Fibroblast of skin of scalp (primary cell): Measurements from ENCODE around the gene MEG3.
A peak's percentile ranks its signal among the peaks of the same experiment; 100 is the strongest.

Experiments
- DNase-seq: peaks from one replicate; pipeline ENCODE4 v3.0.0-alpha.2; 2013

MEG3 gene

DNA sequence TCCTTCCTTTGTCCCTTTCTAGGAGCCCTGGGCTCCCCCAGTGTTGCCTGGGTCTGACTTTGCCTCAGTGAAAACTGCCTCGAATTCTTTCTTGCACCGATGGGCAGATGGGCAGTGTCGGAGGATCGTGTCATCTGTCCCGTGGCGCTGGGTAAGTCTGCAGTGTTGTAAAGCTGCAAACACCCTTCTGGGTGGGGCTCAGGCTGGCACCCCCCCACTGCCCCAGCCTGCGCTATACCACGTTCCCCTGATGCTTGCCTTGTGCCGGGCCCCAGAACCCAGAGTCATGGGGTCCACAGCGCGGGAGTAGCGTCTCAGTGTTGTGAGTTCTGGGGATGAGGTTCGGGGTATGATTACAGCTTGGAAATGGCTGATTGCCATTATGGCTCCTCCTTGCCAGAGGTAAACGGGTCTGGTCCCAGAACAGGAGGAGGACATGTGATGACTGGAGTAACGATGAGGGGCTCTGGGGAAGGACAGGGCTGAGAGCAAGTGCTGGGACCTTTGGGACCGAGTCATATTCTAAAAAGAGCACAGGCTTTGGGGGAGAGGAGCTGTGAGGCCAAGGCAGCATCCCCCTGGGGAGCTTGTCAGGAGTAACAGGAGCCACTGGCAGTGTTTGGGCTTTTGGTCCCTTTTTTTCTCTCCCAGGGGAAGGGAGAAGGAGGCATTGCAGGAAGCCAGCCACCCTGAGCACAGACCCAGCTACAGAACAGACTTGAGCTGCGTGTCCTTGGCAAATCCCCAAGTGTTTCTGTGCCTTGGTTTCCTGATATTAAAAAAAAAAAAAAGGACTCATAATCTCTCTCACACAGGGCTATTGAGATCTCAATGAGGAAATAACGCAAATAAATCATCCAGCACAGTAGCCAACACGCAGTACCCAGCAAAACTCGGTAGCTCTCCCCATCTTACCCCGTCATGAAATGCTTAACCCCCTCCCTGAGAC is 73.3 kb downstream of the MEG3 start:
- DNase-seq, result peak; percentile 10

GRCh38 chr14:100899884-100900771 is 74.2 kb downstream of the MEG3 start:
- no peak for DNase-seq

DNA sequence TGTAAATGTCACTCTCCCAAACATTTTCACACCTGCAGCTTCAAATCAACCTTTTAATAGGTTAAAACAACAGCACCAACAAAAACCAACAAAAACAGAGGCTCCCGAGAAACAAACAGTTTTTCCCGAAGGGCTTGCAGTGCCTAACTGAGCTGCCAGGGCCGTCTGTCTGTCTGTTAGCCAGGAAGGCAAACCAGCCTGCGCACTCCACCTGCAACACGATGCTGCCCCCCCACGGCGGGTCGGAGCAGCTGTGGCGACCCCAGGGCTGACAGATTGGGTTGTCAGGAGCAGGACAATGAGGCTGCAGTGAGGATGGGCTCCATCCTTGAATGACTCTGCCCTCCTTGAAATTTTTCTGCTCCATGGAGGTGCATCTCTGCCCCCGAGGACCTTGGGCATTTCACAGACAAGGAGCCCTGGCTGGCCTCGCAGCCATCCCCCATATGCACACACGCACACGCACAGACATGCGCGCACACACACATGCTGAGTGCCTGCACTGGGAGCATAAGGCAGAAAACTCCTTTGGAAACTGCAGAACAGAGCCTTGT is 75.0 kb downstream of the MEG3 start:
- peak; percentile 18 for DNase-seq

DNA sequence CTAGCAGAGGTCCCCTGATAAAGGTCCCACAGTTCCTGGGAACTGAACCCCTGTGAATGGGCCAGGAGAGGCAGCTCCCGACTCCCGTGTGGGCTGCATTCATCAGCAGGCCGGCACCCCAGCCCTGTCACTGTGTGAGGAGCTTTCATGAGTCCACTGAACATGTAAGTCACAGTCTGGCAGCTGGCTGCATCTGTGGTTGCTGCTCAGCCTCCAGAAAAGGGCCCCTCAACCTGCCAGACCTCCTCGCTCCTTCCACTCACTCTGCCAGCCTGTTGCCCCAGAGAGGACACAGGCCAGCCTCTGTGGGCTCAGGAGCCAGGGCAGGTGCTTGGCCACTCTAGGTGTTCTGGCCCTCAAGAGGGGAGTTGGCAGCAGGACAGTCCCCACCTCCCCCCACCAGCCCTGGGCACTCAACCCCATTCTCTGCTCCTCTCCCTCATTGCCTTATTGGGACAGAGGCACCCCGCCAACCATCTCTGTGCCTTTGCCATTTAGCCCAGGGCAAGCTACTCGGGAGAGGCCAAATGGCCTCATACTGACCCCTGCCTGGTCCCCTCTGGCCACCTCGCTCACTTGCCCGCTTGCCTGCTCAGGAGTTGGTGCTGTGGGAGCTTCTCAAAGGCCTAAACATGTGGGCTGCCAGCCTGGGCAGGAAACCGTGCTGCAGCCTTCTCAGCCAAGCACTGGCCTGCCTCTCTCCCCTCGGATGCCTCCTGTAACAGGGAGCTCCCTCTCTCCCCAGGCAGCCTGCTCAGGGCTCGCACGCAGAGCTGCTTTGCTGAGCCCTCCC is 75.7 kb downstream of the MEG3 start:
- no peak for DNase-seq

- no peak for DNase-seq
These were observed 76.6 kb downstream of the MEG3 start for GRCh38 chr14:100902295-100903133.

- DNase-seq, result no peak
These were observed 77.2 kb downstream of the MEG3 start for GRCh38 chr14:100903134-100903468.

GRCh38 chr14:100903672-100904185 is 77.8 kb downstream of the MEG3 start, which contains the start of gene RTL1:
TSS of gene RTL1 (minus strand) at chr14:100903722. CDS start at chr14:100884788, 18,934 bp downstream.
- no peak for DNase-seq

DNA sequence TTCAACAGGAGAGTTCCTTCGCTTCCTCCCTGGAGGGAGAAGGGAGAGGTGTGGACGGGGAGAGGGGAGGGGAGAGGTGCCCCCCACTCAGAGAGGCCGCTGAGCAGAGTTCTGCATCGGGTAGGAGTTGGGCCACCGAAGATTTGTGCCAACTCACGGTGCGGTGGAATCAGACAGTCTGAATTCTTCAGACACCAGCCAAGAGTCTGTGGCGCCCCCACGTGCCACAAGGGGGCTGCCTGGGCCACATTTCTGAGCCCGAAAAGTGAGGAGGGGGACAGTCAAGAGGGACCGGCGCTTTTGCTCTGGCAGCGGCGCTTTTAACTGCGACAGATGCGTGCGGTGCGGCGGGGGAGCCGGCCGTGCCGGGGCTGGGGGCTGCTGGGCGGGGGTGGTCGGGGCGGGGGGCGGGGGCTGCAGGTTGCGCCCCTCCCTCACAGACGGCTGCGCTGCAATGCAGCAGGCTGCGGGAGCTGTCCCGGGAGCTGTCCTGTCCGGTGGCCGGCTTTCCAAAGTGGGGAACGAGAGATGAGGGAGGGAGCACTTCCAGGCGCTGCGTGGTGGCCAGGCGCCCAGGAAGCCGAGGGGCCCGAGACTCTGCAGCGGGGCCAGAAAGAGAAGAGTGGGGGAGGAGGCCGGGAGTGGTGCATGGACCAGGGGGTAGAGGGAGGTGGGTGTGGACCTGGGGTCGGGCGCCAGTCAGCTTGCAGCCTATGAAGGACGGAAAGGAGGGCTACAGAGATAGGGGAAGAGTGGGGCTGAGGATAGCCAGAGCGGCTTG is 78.6 kb downstream of the MEG3 start:
- peak; percentile 11 for DNase-seq

GRCh38 chr14:100905166-100905565 is 79.2 kb downstream of the MEG3 start:
- no peak for DNase-seq

- DNase-seq, result no peak
These were observed 80.5 kb downstream of the MEG3 start for GRCh38 chr14:100906420-100906819.

GRCh38 chr14:100907240-100907639 is 81.3 kb downstream of the MEG3 start:
- DNase-seq, result no peak

DNA sequence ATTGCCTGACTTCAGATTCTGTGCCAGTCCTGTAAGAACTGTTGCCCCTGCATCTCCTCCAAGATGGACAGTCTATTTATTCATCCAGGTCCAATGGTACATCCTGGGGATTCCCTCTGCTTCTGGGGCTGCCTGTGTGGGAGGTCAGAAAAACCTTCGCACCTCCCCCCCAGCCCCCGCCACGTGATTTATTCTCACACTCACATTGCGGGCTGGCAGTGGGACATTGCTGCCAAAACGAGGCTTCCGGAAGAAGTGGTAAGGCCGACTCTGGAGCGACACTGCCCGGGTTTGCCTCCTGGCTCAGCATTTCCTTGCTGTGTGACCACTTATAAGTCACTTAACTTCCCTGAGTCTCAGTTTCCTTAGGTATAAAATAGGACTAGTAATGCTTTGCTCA is 83.5 kb downstream of the MEG3 start:
- no peak for DNase-seq
